HG02571 (cell line): ENCODE measurements around the gene ARHGAP28.

Source experiments
- ATAC-seq: cut with Tn5 transposase; IDR thresholded peaks from one replicate; pipeline ENCODE4 v1.9.1; 2021; ENCODE audit warnings: mild to moderate bottlenecking, moderate library complexity; ENCODE audit not compliant: unreplicated experiment

Gene ARHGAP28

GRCh38 chr18:6955304-6955703, 225.8 kb downstream of the ARHGAP28 start:
- no peak for ATAC-seq

GRCh38 chr18:6956495-6956894, 227.0 kb downstream of the ARHGAP28 start:
- no peak for ATAC-seq

- ATAC-seq = no peak
Observed at GRCh38 chr18:6956999-6957398, 227.5 kb downstream of the ARHGAP28 start.

GRCh38 chr18:6959110-6959509, 229.6 kb downstream of the ARHGAP28 start:
- no peak for ATAC-seq

- no peak for ATAC-seq
Observed at GRCh38 chr18:6960124-6960523, 230.6 kb downstream of the ARHGAP28 start.

- no peak for ATAC-seq
Observed at GRCh38 chr18:6960656-6961055, 231.1 kb downstream of the ARHGAP28 start.

GRCh38 chr18:6961331-6961730, 231.8 kb downstream of the ARHGAP28 start:
- ATAC-seq = no peak

GRCh38 chr18:6962571-6963451, 233.3 kb downstream of the ARHGAP28 start:
- ATAC-seq = no peak

- ATAC-seq = no peak
Observed at GRCh38 chr18:6963452-6964097, 234.1 kb downstream of the ARHGAP28 start.
